ENCODE results near the gene SYNGR1. TPM values are rescaled to one million over a fixed set of nuclear protein-coding genes. Genes with fewer than 3 reads are reported as not detected.
"Not testable (repeated sequence)": the region's sequence is repeated elsewhere in the genome, so short reads cannot be mapped to it uniquely, and the experiment has no call there.

The SYNGR1 gene
- total RNA-seq, 1 experiment from 2014 or later, result 48.0 TPM

GRCh38 chr22:39384750-39385480 is 35.1 kb downstream of the SYNGR1 start:
- in situ Hi-C loops (cut with HindIII; ENCODE audit: low sequenced_read_pairs), result loop anchor here (25.0 kb wide), 1 partner anchor 102 kb away; no protein-coding TSS in a partner anchor
- peak; percentile 53 for DNase-seq (ENCODE audit: low spot score)

GRCh38 chr22:39388261-39389011 is 38.6 kb downstream of the SYNGR1 start:
- DNase-seq (ENCODE audit: low spot score), result peak; percentile 98
- in situ Hi-C loops (cut with HindIII; ENCODE audit: low sequenced_read_pairs), result loop anchor here (25.0 kb wide), 1 partner anchor 99 kb away; no protein-coding TSS in a partner anchor

- in situ Hi-C loops (cut with HindIII; ENCODE audit: low sequenced_read_pairs), result loop anchor here (25.0 kb wide), 1 partner anchor 98 kb away; no protein-coding TSS in a partner anchor
- DNase-seq (ENCODE audit: low spot score), result no peak
Observed at GRCh38 chr22:39389420-39389819, 39.6 kb downstream of the SYNGR1 start.

GRCh38 chr22:39392341-39392948 is 42.7 kb downstream of the SYNGR1 start:
- in situ Hi-C loops (cut with HindIII; ENCODE audit: low sequenced_read_pairs), result loop anchor here (25.0 kb wide), 1 partner anchor 95 kb away; no protein-coding TSS in a partner anchor
- peak; percentile 95 for DNase-seq (ENCODE audit: low spot score)

- in situ Hi-C loops (cut with HindIII; ENCODE audit: low sequenced_read_pairs), result loop anchor here (25.0 kb wide), 1 partner anchor 91 kb away; no protein-coding TSS in a partner anchor
- peak; percentile 95 for DNase-seq (ENCODE audit: low spot score)
Observed at GRCh38 chr22:39395936-39396796, 46.4 kb downstream of the SYNGR1 start.

- peak; percentile 89 for DNase-seq (ENCODE audit: low spot score)
- in situ Hi-C loops (cut with HindIII; ENCODE audit: low sequenced_read_pairs), result loop anchor here (25.0 kb wide), 1 partner anchor 91 kb away; no protein-coding TSS in a partner anchor
Observed at GRCh38 chr22:39396797-39397195, 47.0 kb downstream of the SYNGR1 start.

- no peak for DNase-seq (ENCODE audit: low spot score)
- in situ Hi-C loops (cut with HindIII; ENCODE audit: low sequenced_read_pairs), result loop anchor here (5.0 to 10.0 kb wide), 2 partner anchors 46 to 84 kb away; partner anchors contain the start of gene RPL3
Observed at GRCh38 chr22:39401301-39401631, 51.5 kb downstream of the SYNGR1 start.

- peak; percentile 73 for DNase-seq (ENCODE audit: low spot score)
- in situ Hi-C loops (cut with HindIII; ENCODE audit: low sequenced_read_pairs), result loop anchor here (10.0 kb wide), 1 partner anchor 51 kb away; no protein-coding TSS in a partner anchor
Observed at GRCh38 chr22:39405346-39406085, 55.7 kb downstream of the SYNGR1 start.

GRCh38 chr22:39408173-39408572 is 58.4 kb downstream of the SYNGR1 start:
- DNase-seq (ENCODE audit: low spot score), result no peak
- in situ Hi-C loops (cut with HindIII; ENCODE audit: low sequenced_read_pairs), result loop anchor here (10.0 kb wide), 1 partner anchor 53 kb away; no protein-coding TSS in a partner anchor

GRCh38 chr22:39408807-39409206 is 59.0 kb downstream of the SYNGR1 start:
- no peak for DNase-seq (ENCODE audit: low spot score)
- in situ Hi-C loops (cut with HindIII; ENCODE audit: low sequenced_read_pairs), result loop anchor here (10.0 kb wide), 1 partner anchor 54 kb away; no protein-coding TSS in a partner anchor

- no peak for DNase-seq (ENCODE audit: low spot score)
- in situ Hi-C loops (cut with HindIII; ENCODE audit: low sequenced_read_pairs), result loop anchor here (10.0 kb wide), 1 partner anchor 55 kb away; no protein-coding TSS in a partner anchor
Observed at GRCh38 chr22:39409516-39410029, 59.8 kb downstream of the SYNGR1 start.

GRCh38 chr22:39410264-39410663 is 60.5 kb downstream of the SYNGR1 start:
- in situ Hi-C loops (cut with HindIII; ENCODE audit: low sequenced_read_pairs), result no loop called here
- no peak for DNase-seq (ENCODE audit: low spot score)

GRCh38 chr22:39411828-39412365 is 62.1 kb downstream of the SYNGR1 start:
- in situ Hi-C loops (cut with HindIII; ENCODE audit: low sequenced_read_pairs); DNase-seq (ENCODE audit: low spot score): not testable (repeated sequence)

GRCh38 chr22:39413204-39413603 is 63.4 kb downstream of the SYNGR1 start:
- DNase-seq (ENCODE audit: low spot score); in situ Hi-C loops (cut with HindIII; ENCODE audit: low sequenced_read_pairs): not testable (repeated sequence)

- in situ Hi-C loops (cut with HindIII; ENCODE audit: low sequenced_read_pairs), result no loop called here
Observed at GRCh38 chr22:39414377-39414776, 64.6 kb downstream of the SYNGR1 start.

GRCh38 chr22:39414886-39415285 is 65.1 kb downstream of the SYNGR1 start:
- peak; percentile 89 for DNase-seq (ENCODE audit: low spot score)
- in situ Hi-C loops (cut with HindIII; ENCODE audit: low sequenced_read_pairs), result no loop called here

More at GRCh38 chr22:39414377-39414776, 64.6 kb downstream of the SYNGR1 start:
- no peak for DNase-seq (ENCODE audit: low spot score)

GRCh38 chr22:39415506-39415905 is 65.7 kb downstream of the SYNGR1 start:
- in situ Hi-C loops (cut with HindIII; ENCODE audit: low sequenced_read_pairs), result no loop called here
- DNase-seq (ENCODE audit: low spot score), result no peak

All from G401 (cell line).